CD14-positive monocyte (primary cell): ENCODE data around the gene AVPR1B. TPM values are rescaled to one million over a fixed set of nuclear protein-coding genes. Genes with fewer than 3 reads are reported as not detected.

ENCODE experiments used
- DNase-seq, 3 donors: peaks; one replicate each; pipeline ENCODE4 v3.0.0-alpha.2; 2011 to 2022
- H2AFZ ChIP-seq: 2 replicates; pipeline ENCODE4 v1.6.0; 2012; ENCODE audit warnings: mild to moderate bottlenecking, low read depth, low read length, inconsistent platforms; ENCODE audit not compliant: insufficient read depth, poor library complexity, severe bottlenecking
- H3K27ac ChIP-seq, 2 donors: 1 replicate in 1 of 2; 2 replicates in 1 of 2; pipeline ENCODE4 v1.5.1; 2012 to 2013; ENCODE audit warnings: low read length in 2 of 2, control low read depth in 1 of 2, inconsistent platforms in 1 of 2, low read depth in 1 of 2, mild to moderate bottlenecking in 1 of 2
- H3K27me3 ChIP-seq, 2 donors: one replicate each; pipeline versions ENCODE4 v1.6.0 to v1.6.1; 2011 to 2013; ENCODE audit warnings: low read length in 2 of 2; ENCODE audit not compliant: control insufficient read depth in 2 of 2, insufficient read depth in 2 of 2
- H3K36me3 ChIP-seq, 2 donors: replicated peaks in 1 of 2; 1 replicate in 1 of 2; 2 replicates in 1 of 2; pipeline versions ENCODE4 v1.5.1 to v1.6.1; 2012 to 2013; ENCODE audit warnings: low read length in 2 of 2, control low read depth in 1 of 2, inconsistent platforms in 1 of 2, mild to moderate bottlenecking in 1 of 2; ENCODE audit not compliant: insufficient read depth in 2 of 2, control insufficient read depth in 1 of 2
- H3K4me1 ChIP-seq, 2 donors: 1 replicate in 1 of 2; 2 replicates in 1 of 2; pipeline versions ENCODE4 v1.5.1 to v1.6.1; 2012 to 2013; ENCODE audit warnings: low read length in 2 of 2, control low read depth in 1 of 2, inconsistent platforms in 1 of 2, mild to moderate bottlenecking in 1 of 2, moderate library complexity in 1 of 2; ENCODE audit not compliant: insufficient read depth in 2 of 2, control insufficient read depth in 1 of 2
- H3K4me2 ChIP-seq: replicated peaks from 2 replicates; pipeline ENCODE3; 2012; ENCODE audit warnings: low read length, moderate library complexity, mild to moderate bottlenecking; ENCODE audit not compliant: poor library complexity, severe bottlenecking; ENCODE audit errors: extremely low read depth
- H3K4me3 ChIP-seq, 3 experiments: fragments of 200-600 bp in 1 of 3; sonication (generic) in 1 of 3; replicated peaks in 1 of 3; 1 replicate in 2 of 3; 2 replicates in 1 of 3; pipeline ENCODE4 v1.5.1; 2011 to 2013; ENCODE audit warnings: low read length in 3 of 3, mild to moderate bottlenecking in 3 of 3, control low read depth in 2 of 3, low read depth in 2 of 3, inconsistent platforms in 1 of 3, moderate library complexity in 1 of 3
- H3K79me2 ChIP-seq: 2 replicates; pipeline ENCODE4 v1.6.0; 2012; ENCODE audit warnings: mild to moderate bottlenecking, control low read depth, inconsistent platforms, low read length, moderate library complexity; ENCODE audit not compliant: insufficient read depth
- H3K9ac ChIP-seq: 2 replicates; pipeline ENCODE4 v1.6.0; 2017; ENCODE audit warnings: low read length, mild to moderate bottlenecking; ENCODE audit not compliant: insufficient read depth, poor library complexity, severe bottlenecking
- H3K9me3 ChIP-seq, 2 donors: replicated peaks in 1 of 2; 1 replicate in 1 of 2; 2 replicates in 1 of 2; pipeline versions ENCODE4 v1.5.1 to v1.6.1; 2012 to 2013; ENCODE audit warnings: low read length in 2 of 2, control low read depth in 1 of 2; ENCODE audit not compliant: control insufficient read depth in 1 of 2, insufficient read depth in 1 of 2
- H4K20me1 ChIP-seq: 2 replicates; pipeline ENCODE4 v1.6.0; 2012; ENCODE audit warnings: mild to moderate bottlenecking, low read length, control low read depth, moderate library complexity; ENCODE audit not compliant: insufficient read depth
- H3K27ac Mint-ChIP-seq, 7 donors: one replicate each; pipeline ENCODE4 v1.8.0; 2020; ENCODE audit warnings: mild to moderate bottlenecking in 7 of 7, mixed read lengths in 7 of 7, moderate library complexity in 6 of 7, inconsistent platforms in 2 of 7
- H3K27me3 Mint-ChIP-seq, 3 donors: one replicate each; pipeline ENCODE4 v1.8.0; 2021 to 2022; ENCODE audit warnings: low read depth in 3 of 3, mild to moderate bottlenecking in 3 of 3, mixed read lengths in 3 of 3, moderate library complexity in 3 of 3, inconsistent platforms in 1 of 3
- H3K36me3 Mint-ChIP-seq, 2 donors: one replicate each; pipeline ENCODE4 v1.8.0; 2020; ENCODE audit warnings: mixed read lengths in 2 of 2, inconsistent platforms in 1 of 2, mild to moderate bottlenecking in 1 of 2
- H3K4me1 Mint-ChIP-seq: one replicate; pipeline ENCODE4 v1.8.0; 2020; ENCODE audit warnings: mild to moderate bottlenecking, mixed read lengths
- H3K4me3 Mint-ChIP-seq, 2 donors: one replicate each; pipeline ENCODE4 v1.8.0; 2020; ENCODE audit warnings: mild to moderate bottlenecking in 2 of 2, mixed read lengths in 2 of 2, moderate library complexity in 1 of 2
- H3K9me3 Mint-ChIP-seq, 7 donors: one replicate each; pipeline ENCODE4 v1.8.0; 2020 to 2022; ENCODE audit warnings: mixed read lengths in 7 of 7, mild to moderate bottlenecking in 6 of 7, moderate library complexity in 6 of 7, inconsistent platforms in 2 of 7
- CTCF ChIP-seq: fragments of 200-600 bp; IDR thresholded peaks from one replicate; pipeline ENCODE4 v1.8.0; 2022; ENCODE audit warnings: antibody characterized with exemption, mild to moderate bottlenecking
- WGBS: methylation state at CpG from one replicate; pipeline ENCODE4 v1.1.5; 2013; ENCODE audit warnings: missing lambda C conversion rate; ENCODE audit not compliant: insufficient coverage; 5-methylcytosine and 5-hydroxymethylcytosine counted together
- intact Hi-C, 2 donors: fragments of 100-400 bp; cut with micrococcal nuclease; formaldehyde crosslinking; loops; one replicate each; pipeline versions ENCODE4 v1.15.0 to v1.15.1; 2023
- polyA plus RNA-seq, 3 donors: library from polyadenylated mRNA; depleted of rRNA in 1 of 3; unstranded in 2 of 3; stranded (reverse) in 1 of 3; fragments of 300-500 nt in 2 of 3; fragments of >200 nt in 1 of 3; fragmentation: Illumina TruSeq in 2 of 3; gene quantifications; 1 replicate in 2 of 3; 2 replicates in 1 of 3; pipeline ENCODE4 v1.2.3, GENCODE V29; 2012 to 2021

The AVPR1B gene
- polyA plus RNA-seq, 3 donors = not detected

DNA sequence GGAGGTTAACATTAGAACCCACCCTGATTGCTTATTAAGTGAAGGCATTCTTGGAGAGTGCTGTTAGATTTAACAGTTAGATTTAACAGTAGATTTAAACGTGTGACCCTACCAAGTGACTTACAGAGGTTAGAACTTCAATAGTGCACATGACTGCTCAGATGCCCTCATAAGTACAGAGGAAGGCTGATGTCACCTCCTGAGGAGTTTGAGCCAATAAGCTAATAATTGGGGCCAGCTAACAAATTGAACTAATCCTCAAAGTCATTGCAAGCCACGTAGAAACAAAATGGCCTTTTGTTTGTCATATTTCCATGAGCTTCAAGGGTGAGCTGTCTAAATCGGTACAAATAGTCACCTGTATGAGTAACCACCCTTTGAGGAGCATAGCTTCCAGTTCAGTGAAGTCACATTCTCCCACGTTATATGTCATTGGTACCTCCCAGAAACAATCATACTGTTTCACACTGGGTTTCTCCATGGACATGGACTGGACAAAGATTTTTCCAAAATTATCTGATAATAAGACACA is 11.7 kb downstream of the AVPR1B start:
- Histone ChIP-seq H2AFZ (no peak overlapping the region), H3K36me3 (no peaks in the 10 kb centered on the region), H3K4me3 (no peak overlapping the region), H3K27me3 (no peaks in the 10 kb centered on the region), H3K9ac (no peak overlapping the region), H3K79me2 (no peaks in the 10 kb centered on the region), H3K4me1 (peaks cover 32% of the 10 kb centered on the region in 2 donors), H3K9me3 (no peaks in the 10 kb centered on the region), H3K27ac (no peak overlapping the region), H3K4me2 (no peak overlapping the region), H4K20me1 (no peaks in the 10 kb centered on the region)
- no peak overlapping the region for H3K27ac Mint-ChIP-seq
- no peaks in the 10 kb centered on the region for H3K9me3 Mint-ChIP-seq
- peaks cover 2 to 7% (median 5%) of the 10 kb centered on the region in 3 donors for H3K27me3 Mint-ChIP-seq
- intact Hi-C loops = loop anchor here (5.0 kb wide), 2 partner anchors 73 to 313 kb away; no protein-coding TSS in a partner anchor
- no peak overlapping the region for H3K4me3 Mint-ChIP-seq
- peaks cover 0 to 3% of the 10 kb centered on the region in 2 donors for H3K36me3 Mint-ChIP-seq
- TF ChIP-seq CTCF = no peak
- 96% methylated on average over 3 of the region's 4 CpGs for WGBS
- DNase-seq = no peak
- peaks cover 39% of the 10 kb centered on the region for H3K4me1 Mint-ChIP-seq

DNA sequence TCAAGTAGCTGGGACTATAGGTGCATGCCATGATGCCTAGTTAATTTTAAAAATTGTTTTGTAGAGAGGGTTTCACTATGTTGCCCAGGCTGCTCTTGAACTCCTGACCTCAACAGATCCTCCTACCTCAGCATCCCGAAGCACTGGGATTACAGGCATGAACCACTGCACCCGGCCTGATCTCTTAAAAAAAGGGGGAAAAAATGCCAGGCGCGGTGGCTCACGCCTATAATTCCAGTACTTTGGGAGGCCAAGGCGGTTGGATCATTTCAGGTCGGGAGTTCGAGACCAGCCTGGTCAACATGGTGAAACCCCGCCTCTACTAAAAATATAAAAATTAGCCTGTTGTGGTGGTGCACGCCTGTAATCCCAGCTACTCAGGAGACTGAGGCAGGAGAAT is 13.2 kb downstream of the AVPR1B start:
- Histone ChIP-seq H3K4me2 (no peak overlapping the region), H3K9me3 (no peaks in the 10 kb centered on the region), H3K27me3 (no peaks in the 10 kb centered on the region), H3K36me3 (no peaks in the 10 kb centered on the region), H3K79me2 (no peaks in the 10 kb centered on the region), H3K4me1 (peaks cover 46 to 47% of the 10 kb centered on the region in 2 donors), H4K20me1 (no peaks in the 10 kb centered on the region), H2AFZ (no peak overlapping the region), H3K9ac (no peak overlapping the region), H3K4me3 (no peak overlapping the region), H3K27ac (no peak overlapping the region)
- Mint-ChIP-seq H3K27me3 (peaks cover 6 to 8% (median 7%) of the 10 kb centered on the region in 3 donors), H3K4me3 (no peak overlapping the region), H3K9me3 (no peaks in the 10 kb centered on the region), H3K27ac (no peak overlapping the region), H3K4me1 (peaks cover 55% of the 10 kb centered on the region), H3K36me3 (peaks cover 3 to 9% of the 10 kb centered on the region in 2 donors)
- WGBS = 100% methylated on average over 1 of the region's 10 CpGs
- intact Hi-C loops = no loop called here
- no peak for DNase-seq
- no peak for TF ChIP-seq CTCF
